Adrenal gland (tissue), 5 donors: ENCODE measurements around the gene SNX1.

Source experiments
- POLR2A ChIP-seq, 2 donors: fragments of 450-650 bp; IDR thresholded peaks; one replicate each; pipeline ENCODE4 v1.6.1; 2017; ENCODE audit warnings: antibody characterized with exemption in 2 of 2, mild to moderate bottlenecking in 2 of 2, moderate library complexity in 1 of 2
- TF ChIP-seq, protein P1 (sequence below), 6 experiments: fragments of 450-650 bp in 4 of 6; fragments of 200-600 bp in 2 of 6; sonication (generic) in 1 of 6; IDR thresholded peaks; 1 replicate in 5 of 6; 2 replicates in 1 of 6; pipeline versions ENCODE4 v1.5.1 to v1.8.0; 2016 to 2021; ENCODE audit warnings: antibody characterized with exemption in 6 of 6, mild to moderate bottlenecking in 2 of 6, moderate library complexity in 1 of 6
- donor health status: DM: no; HTN: no; CAD: no.

- TF ChIP-seq POLR2A (IDR thresholded peaks at IDR 0.05), result no peak
- TF ChIP-seq, protein P1, sequence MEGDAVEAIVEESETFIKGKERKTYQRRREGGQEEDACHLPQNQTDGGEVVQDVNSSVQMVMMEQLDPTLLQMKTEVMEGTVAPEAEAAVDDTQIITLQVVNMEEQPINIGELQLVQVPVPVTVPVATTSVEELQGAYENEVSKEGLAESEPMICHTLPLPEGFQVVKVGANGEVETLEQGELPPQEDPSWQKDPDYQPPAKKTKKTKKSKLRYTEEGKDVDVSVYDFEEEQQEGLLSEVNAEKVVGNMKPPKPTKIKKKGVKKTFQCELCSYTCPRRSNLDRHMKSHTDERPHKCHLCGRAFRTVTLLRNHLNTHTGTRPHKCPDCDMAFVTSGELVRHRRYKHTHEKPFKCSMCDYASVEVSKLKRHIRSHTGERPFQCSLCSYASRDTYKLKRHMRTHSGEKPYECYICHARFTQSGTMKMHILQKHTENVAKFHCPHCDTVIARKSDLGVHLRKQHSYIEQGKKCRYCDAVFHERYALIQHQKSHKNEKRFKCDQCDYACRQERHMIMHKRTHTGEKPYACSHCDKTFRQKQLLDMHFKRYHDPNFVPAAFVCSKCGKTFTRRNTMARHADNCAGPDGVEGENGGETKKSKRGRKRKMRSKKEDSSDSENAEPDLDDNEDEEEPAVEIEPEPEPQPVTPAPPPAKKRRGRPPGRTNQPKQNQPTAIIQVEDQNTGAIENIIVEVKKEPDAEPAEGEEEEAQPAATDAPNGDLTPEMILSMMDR (IDR thresholded peaks at IDR 0.05), result no peak
Measured at GRCh38 chr15:64058279-64058678, 37.5 kb upstream of the SNX1 start.
